IMR-90 (cell line): ENCODE measurements around the gene SLC35F3. TPM values are rescaled to one million over a fixed set of nuclear protein-coding genes. Genes with fewer than 3 reads are reported as not detected.

ENCODE experiments used
- ATAC-seq: fragments of 200-7000 bp; cut with Tn5 transposase; 2 replicates; pipeline ENCODE4 v1.9.1; 2020; ENCODE audit warnings: low read depth, mild to moderate bottlenecking, moderate library complexity
- BruUV-seq: library from RNA; stranded (reverse); fragments of 400-500 nt; replicated peaks from 2 replicates; lab custom pipeline; 2021; lab: Mats Ljungman, UMichigan
- CTCF ChIA-PET: fragments of 300-600 bp; formaldehyde crosslinking; extraction: SDS; loops from one replicate; lab custom pipeline; 2021; ENCODE audit warnings: antibody characterized with exemption; lab: Yijun Ruan, JAX
- POLR2A ChIA-PET: fragments of 300-600 bp; sonication (Branson Sonifier 250); formaldehyde crosslinking; loops from one replicate; lab custom pipeline; 2022; ENCODE audit warnings: antibody characterized with exemption; ENCODE audit not compliant: unreplicated experiment; lab: Charles Lee
- DNase-seq: peaks from one replicate; pipeline ENCODE4 v3.0.0; 2013
- H2AFZ ChIP-seq: replicated peaks from 2 replicates; pipeline ENCODE3; 2013; ENCODE audit warnings: low read length, mild to moderate bottlenecking; ENCODE audit not compliant: poor library complexity
- H2AK5ac ChIP-seq: 2 replicates; pipeline ENCODE4 v1.6.1; 2013; ENCODE audit warnings: low read depth, low read length, inconsistent platforms
- H2AK9ac ChIP-seq: replicated peaks from 2 replicates; pipeline ENCODE3; 2013; ENCODE audit warnings: mild to moderate bottlenecking, low read depth, low read length, moderate library complexity; ENCODE audit not compliant: poor library complexity
- H2BK120ac ChIP-seq: 2 replicates; pipeline ENCODE4 v1.6.1; 2013; ENCODE audit warnings: low read depth, low read length, inconsistent platforms
- H2BK15ac ChIP-seq: 3 replicates; pipeline ENCODE4 v1.6.1; 2013; ENCODE audit warnings: low read depth, low read length, inconsistent platforms
- H2BK20ac ChIP-seq: 2 replicates; pipeline ENCODE4 v1.6.1; 2013; ENCODE audit warnings: low read depth, mild to moderate bottlenecking, inconsistent platforms, low read length, moderate library complexity
- H2BK5ac ChIP-seq: 2 replicates; pipeline ENCODE4 v1.6.1; 2013; ENCODE audit warnings: mild to moderate bottlenecking, low read depth, low read length, inconsistent platforms; ENCODE audit not compliant: poor library complexity, severe bottlenecking
- H3K14ac ChIP-seq: replicated peaks from 2 replicates; pipeline ENCODE4 v1.6.1; 2013; ENCODE audit warnings: low read depth, low read length, inconsistent platforms
- H3K18ac ChIP-seq: 2 replicates; pipeline ENCODE4 v1.6.1; 2013; ENCODE audit warnings: low read depth, low read length, control low read depth
- H3K23ac ChIP-seq: 2 replicates; pipeline ENCODE4 v1.6.1; 2013; ENCODE audit warnings: low read depth, low read length, inconsistent platforms
- H3K27ac ChIP-seq: 2 replicates; pipeline ENCODE4 v1.5.1; 2013; ENCODE audit warnings: mild to moderate bottlenecking, control low read depth, low read length; ENCODE audit not compliant: insufficient read depth
- H3K27me3 ChIP-seq: 2 replicates; pipeline ENCODE4 v1.6.1; 2013; ENCODE audit warnings: low read length; ENCODE audit not compliant: control insufficient read depth, insufficient read depth
- H3K36me3 ChIP-seq: 2 replicates; pipeline ENCODE4 v1.6.1; 2013; ENCODE audit warnings: low read length, mixed read lengths; ENCODE audit not compliant: control insufficient read depth, insufficient read depth
- H3K4ac ChIP-seq: 2 replicates; pipeline ENCODE4 v1.6.1; 2013; ENCODE audit warnings: low read depth, low read length, inconsistent platforms
- H3K4me1 ChIP-seq: 2 replicates; pipeline ENCODE4 v1.6.1; 2013; ENCODE audit warnings: low read length, mixed read lengths; ENCODE audit not compliant: control insufficient read depth, insufficient read depth
- H3K4me2 ChIP-seq: 2 replicates; pipeline ENCODE4 v1.6.1; 2013; ENCODE audit warnings: low read depth, mild to moderate bottlenecking, control low read depth, low read length, moderate library complexity
- H3K4me3 ChIP-seq: 2 replicates; pipeline ENCODE4 v1.5.1; 2013; ENCODE audit warnings: low read depth, mild to moderate bottlenecking, control low read depth, low read length, moderate library complexity; ENCODE audit not compliant: insufficient read depth
- H3K56ac ChIP-seq: 2 replicates; pipeline ENCODE4 v1.6.1; 2013; ENCODE audit warnings: low read length, inconsistent platforms; ENCODE audit not compliant: insufficient read depth; ENCODE audit errors: extremely low read depth
- H3K79me1 ChIP-seq, 2 experiments: 2 replicates each; pipeline ENCODE4 v1.6.1; 2013; ENCODE audit warnings: low read length in 2 of 2, inconsistent platforms in 1 of 2, low read depth in 1 of 2
- H3K9ac ChIP-seq: 2 replicates; pipeline ENCODE4 v1.6.1; 2013; ENCODE audit warnings: low read depth, low read length, control low read depth
- H3K9me1 ChIP-seq: 2 replicates; pipeline ENCODE4 v1.6.1; 2013; ENCODE audit warnings: low read length, inconsistent platforms; ENCODE audit not compliant: insufficient read depth
- H3K9me3 ChIP-seq: 2 replicates; pipeline ENCODE4 v1.6.1; 2013; ENCODE audit warnings: low read length; ENCODE audit not compliant: control insufficient read depth, insufficient read depth
- H4K20me1 ChIP-seq: 2 replicates; pipeline ENCODE4 v1.6.1; 2013; ENCODE audit warnings: low read length, inconsistent platforms; ENCODE audit not compliant: insufficient read depth
- H4K5ac ChIP-seq: 2 replicates; pipeline ENCODE4 v1.6.1; 2013; ENCODE audit warnings: mild to moderate bottlenecking, low read depth, low read length, control low read depth
- H4K8ac ChIP-seq, 2 experiments: 2 replicates each; pipeline ENCODE4 v1.6.1; 2013; ENCODE audit warnings: low read depth in 2 of 2, low read length in 2 of 2, control low read depth in 1 of 2, inconsistent platforms in 1 of 2
- H4K91ac ChIP-seq: 2 replicates; pipeline ENCODE4 v1.6.1; 2013; ENCODE audit warnings: low read depth, low read length, inconsistent platforms; ENCODE audit not compliant: insufficient read depth
- CHD1 ChIP-seq: IDR thresholded peaks from 2 replicates; pipeline ENCODE4 v1.6.1; 2012; ENCODE audit warnings: low read depth, low read length, improper control_type of control experiment
- ELK1 ChIP-seq: fragments of 150-350 bp; IDR thresholded peaks from 2 replicates; pipeline ENCODE4 v1.6.1; 2016; ENCODE audit warnings: low read depth, mild to moderate bottlenecking, low read length, moderate library complexity, borderline replicate concordance
- FOS ChIP-seq: fragments of 150-350 bp; IDR thresholded peaks from 2 replicates; pipeline ENCODE4 v1.6.1; 2016; ENCODE audit warnings: low read depth, low read length
- NFE2L2 ChIP-seq: fragments of 150-350 bp; IDR thresholded peaks from 2 replicates; pipeline ENCODE4 v1.6.1; 2016; ENCODE audit warnings: low read depth, mild to moderate bottlenecking, low read length
- POLR2A ChIP-seq: IDR thresholded peaks from 2 replicates; pipeline ENCODE4 v1.6.1; 2012; ENCODE audit warnings: mild to moderate bottlenecking, low read depth, low read length
- RAD21 ChIP-seq: IDR thresholded peaks from 2 replicates; pipeline ENCODE4 v1.6.1; 2012; ENCODE audit warnings: low read length, improper control_type of control experiment
- RCOR1 ChIP-seq: IDR thresholded peaks from 2 replicates; pipeline ENCODE4 v1.6.1; 2012; ENCODE audit warnings: mild to moderate bottlenecking, low read length, improper control_type of control experiment; ENCODE audit not compliant: insufficient replicate concordance
- WGBS, 2 experiments: methylation state at CpG; one replicate each; pipeline versions ENCODE4 v1.1.5 to v1.1.7; 2013; ENCODE audit warnings: missing lambda C conversion rate in 2 of 2; ENCODE audit not compliant: insufficient read length in 1 of 2; ENCODE audit errors: extremely low coverage in 2 of 2; 5-methylcytosine and 5-hydroxymethylcytosine counted together
- dilution Hi-C: fragments of 300-500 bp; cut with HindIII; formaldehyde crosslinking; loops from one replicate; pipeline ENCODE4 v1.14.3; 2018; ENCODE audit warnings: low sequenced_read_pairs; ENCODE audit not compliant: unreplicated experiment
- in situ Hi-C: fragments of 300-500 bp; cut with MboI; formaldehyde crosslinking; loops from 3 replicates; pipeline ENCODE4 v1.14.3; 2019; ENCODE audit warnings: low sequenced_read_pairs, inconsistent platforms, mixed read lengths
- intact Hi-C: fragments of 100-400 bp; cut with micrococcal nuclease; formaldehyde crosslinking; loops from 2 replicates; pipeline ENCODE4 v1.10.0; 2022
- polyA plus RNA-seq, 3 experiments: library from polyadenylated mRNA; depleted of rRNA; stranded (reverse); fragments of >200 nt; gene quantifications; 2 replicates each; pipeline ENCODE4 v1.2.3, GENCODE V29; 2012; ENCODE audit warnings: low replicate concordance in 1 of 3
- total RNA-seq: library from RNA; depleted of rRNA; stranded (reverse); fragments of >200 nt; gene quantifications from 2 replicates; pipeline ENCODE4 v1.2.3, GENCODE V29; 2012

The SLC35F3 gene
- total and polyA plus RNA-seq, 2 of the 4 experiments (the other 2 are of a cell fraction): under 0.01 to 0.17 TPM

DNA sequence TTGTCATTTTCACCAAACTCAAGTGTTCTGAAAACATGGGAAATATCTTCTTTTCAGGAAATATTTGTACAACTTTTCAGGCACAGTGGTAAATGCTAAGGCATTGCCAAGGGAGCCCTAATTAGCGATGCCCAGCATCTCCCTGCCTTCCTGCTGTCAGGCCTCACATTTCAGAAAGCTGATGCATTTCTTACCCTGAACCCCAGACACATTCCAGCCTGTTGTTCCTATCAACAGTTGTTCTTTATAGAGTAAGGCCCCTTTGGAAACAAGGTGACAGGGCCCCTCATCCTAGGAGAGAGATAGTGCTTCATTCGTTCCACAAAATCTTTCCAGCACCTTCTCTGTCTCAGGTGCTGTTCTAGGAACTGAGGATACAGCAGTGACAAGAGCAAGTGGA is 332.9 kb downstream of the SLC35F3 start:
- no peak overlapping the region for H3K56ac ChIP-seq
- no peak overlapping the region for H4K91ac ChIP-seq
- dilution Hi-C loops: no loop called here
- no peak overlapping the region for H2BK120ac ChIP-seq
- ATAC-seq: no peak
- H4K8ac ChIP-seq: no peak overlapping the region
- no peak overlapping the region for H2AK9ac ChIP-seq
- no peak overlapping the region for H3K14ac ChIP-seq
- no peak overlapping the region for H3K4me2 ChIP-seq
- no peak overlapping the region for H3K23ac ChIP-seq
- TF ChIP-seq FOS: no peak
- TF ChIP-seq CHD1: no peak
- no peak for TF ChIP-seq NFE2L2
- TF ChIP-seq ELK1: no peak
- TF ChIP-seq RCOR1: no peak
- no peak for TF ChIP-seq RAD21
- TF ChIP-seq POLR2A: no peak
- no peak overlapping the region for H3K18ac ChIP-seq
- no TSS peak for BruUV-seq
- no peaks in the 10 kb centered on the region for H3K9me3 ChIP-seq
- CTCF ChIA-PET: no interaction called here
- H3K9ac ChIP-seq: no peak overlapping the region
- no peak overlapping the region for H2AK5ac ChIP-seq
- H3K27ac ChIP-seq: no peak overlapping the region
- no peaks in the 10 kb centered on the region for H3K27me3 ChIP-seq
- DNase-seq: no peak
- H2BK5ac ChIP-seq: no peak overlapping the region
- no peak overlapping the region for H2BK15ac ChIP-seq
- POLR2A ChIA-PET: no interaction called here
- no peak overlapping the region for H3K4me3 ChIP-seq
- H3K9me1 ChIP-seq: no peaks in the 10 kb centered on the region
- no peak overlapping the region for H3K4ac ChIP-seq
- in situ Hi-C loops: no loop called here
- no peak overlapping the region for H4K5ac ChIP-seq
- H3K4me1 ChIP-seq: no peaks in the 10 kb centered on the region
- intact Hi-C loops: no loop called here
- no peaks in the 10 kb centered on the region for H3K36me3 ChIP-seq
- no peaks in the 10 kb centered on the region for H4K20me1 ChIP-seq
- whole genome bisulfite sequencing, 2 experiments: no CpG with 5 or more reads among the region's 2 CpGs
- no peak overlapping the region for H2AFZ ChIP-seq
- no peak overlapping the region for H2BK20ac ChIP-seq
- H3K79me1 ChIP-seq: no peaks in the 10 kb centered on the region
